Thyroid gland (tissue), 4 donors: ENCODE results near the gene EIF2B1. TPM values are rescaled to one million over a fixed set of nuclear protein-coding genes. Genes with fewer than 3 reads are reported as not detected.

Source experiments
- DNase-seq, 2 donors: peaks; one replicate each; pipeline ENCODE4 v3.0.0-alpha.2; 2019
- H3K27ac ChIP-seq, 3 donors: fragments of 200-600 bp; sonication (generic); 1 replicate in 2 of 3; 2 replicates in 1 of 3; pipeline ENCODE4 v1.5.1; 2016 to 2019; ENCODE audit warnings: mild to moderate bottlenecking in 1 of 3, moderate library complexity in 1 of 3
- H3K27me3 ChIP-seq: fragments of 200-600 bp; sonication (generic); one replicate; pipeline ENCODE4 v1.5.1; 2019
- H3K36me3 ChIP-seq, 2 donors: fragments of 200-600 bp; sonication (generic); one replicate each; pipeline ENCODE4 v1.5.1; 2016 to 2019
- H3K4me1 ChIP-seq, 2 donors: fragments of 200-600 bp; sonication (generic); one replicate each; pipeline ENCODE4 v1.5.1; 2017 to 2019
- H3K4me3 ChIP-seq, 3 donors: fragments of 200-600 bp; sonication (generic); replicated peaks in 1 of 3; 1 replicate in 2 of 3; 2 replicates in 1 of 3; pipeline ENCODE4 v1.5.1; 2016; ENCODE audit warnings: mild to moderate bottlenecking in 1 of 3
- H3K9me3 ChIP-seq: fragments of 200-600 bp; sonication (generic); one replicate; pipeline ENCODE4 v1.5.1; 2017
- POLR2A ChIP-seq, 2 donors: fragments of 450-650 bp; IDR thresholded peaks; one replicate each; pipeline ENCODE4 v1.6.1; 2017; ENCODE audit warnings: antibody characterized with exemption in 2 of 2, mild to moderate bottlenecking in 2 of 2, moderate library complexity in 1 of 2
- WGBS, 2 donors: methylation state at CpG; one replicate each; pipeline ENCODE4 v1.1.5; 2017; 5-methylcytosine and 5-hydroxymethylcytosine counted together
- intact Hi-C: fragments of 100-400 bp; cut with DNase I; formaldehyde crosslinking; loops from one replicate; pipeline ENCODE4 v1.15.1; 2023
- small RNA-seq: library from RNA; depleted of rRNA; stranded (forward); fragments of <200 nt; gene quantifications from one replicate; pipeline ENCODE3, GENCODE V24; 2016
- total RNA-seq, 4 donors: library from RNA; depleted of rRNA; stranded (reverse); fragments of >200 nt; gene quantifications; one replicate each; pipeline ENCODE4 v1.2.3, GENCODE V29; 2016
- TF ChIP-seq, protein P1 (sequence below), 6 experiments: fragments of 200-600 bp in 3 of 6; fragments of 450-650 bp in 3 of 6; sonication (generic) in 3 of 6; IDR thresholded peaks; one replicate each; pipeline ENCODE4 v1.5.1; 2016 to 2019; ENCODE audit warnings: antibody characterized with exemption in 6 of 6, mild to moderate bottlenecking in 2 of 6, inconsistent platforms in 1 of 6, moderate library complexity in 1 of 6

The EIF2B1 gene
- total RNA-seq, 4 donors from 2014 or later: 86.9 to 146 (median 128) TPM

DNA sequence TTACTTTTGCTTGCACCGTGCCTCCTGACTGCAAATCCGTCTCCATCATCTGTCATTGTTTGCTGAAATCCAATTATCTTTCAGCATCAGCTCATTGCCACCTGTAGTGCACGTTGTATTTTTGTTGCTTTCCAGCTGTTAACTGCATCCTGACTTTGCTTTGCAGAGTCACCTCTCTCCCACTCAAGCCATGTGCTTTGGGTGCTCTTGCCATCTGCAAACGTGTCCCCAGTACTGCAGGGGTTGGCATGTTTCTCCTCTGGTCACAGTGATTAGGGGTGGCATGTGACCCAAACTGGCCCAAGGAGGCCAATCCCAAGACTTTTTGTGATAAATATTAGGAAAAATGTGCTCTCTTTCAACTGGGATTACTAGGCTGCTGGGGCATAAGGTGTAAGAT is 59.6 kb downstream of the EIF2B1 start:
- no peak overlapping the region for H3K4me3 ChIP-seq
- no peaks in the 10 kb centered on the region for H3K27me3 ChIP-seq
- no peak for DNase-seq
- intact Hi-C loops: no loop called here
- H3K36me3 ChIP-seq: no peaks in the 10 kb centered on the region
- 30 to 34% methylated on average over 4 of the region's 4 CpGs for WGBS, 2 donors
- TF ChIP-seq, protein P1, sequence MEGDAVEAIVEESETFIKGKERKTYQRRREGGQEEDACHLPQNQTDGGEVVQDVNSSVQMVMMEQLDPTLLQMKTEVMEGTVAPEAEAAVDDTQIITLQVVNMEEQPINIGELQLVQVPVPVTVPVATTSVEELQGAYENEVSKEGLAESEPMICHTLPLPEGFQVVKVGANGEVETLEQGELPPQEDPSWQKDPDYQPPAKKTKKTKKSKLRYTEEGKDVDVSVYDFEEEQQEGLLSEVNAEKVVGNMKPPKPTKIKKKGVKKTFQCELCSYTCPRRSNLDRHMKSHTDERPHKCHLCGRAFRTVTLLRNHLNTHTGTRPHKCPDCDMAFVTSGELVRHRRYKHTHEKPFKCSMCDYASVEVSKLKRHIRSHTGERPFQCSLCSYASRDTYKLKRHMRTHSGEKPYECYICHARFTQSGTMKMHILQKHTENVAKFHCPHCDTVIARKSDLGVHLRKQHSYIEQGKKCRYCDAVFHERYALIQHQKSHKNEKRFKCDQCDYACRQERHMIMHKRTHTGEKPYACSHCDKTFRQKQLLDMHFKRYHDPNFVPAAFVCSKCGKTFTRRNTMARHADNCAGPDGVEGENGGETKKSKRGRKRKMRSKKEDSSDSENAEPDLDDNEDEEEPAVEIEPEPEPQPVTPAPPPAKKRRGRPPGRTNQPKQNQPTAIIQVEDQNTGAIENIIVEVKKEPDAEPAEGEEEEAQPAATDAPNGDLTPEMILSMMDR (IDR thresholded peaks at IDR 0.05): no peak
- no peak for TF ChIP-seq POLR2A (IDR thresholded peaks at IDR 0.05)
- no peaks in the 10 kb centered on the region for H3K4me1 ChIP-seq
- no peaks in the 10 kb centered on the region for H3K9me3 ChIP-seq
- H3K27ac ChIP-seq: no peak overlapping the region

DNA sequence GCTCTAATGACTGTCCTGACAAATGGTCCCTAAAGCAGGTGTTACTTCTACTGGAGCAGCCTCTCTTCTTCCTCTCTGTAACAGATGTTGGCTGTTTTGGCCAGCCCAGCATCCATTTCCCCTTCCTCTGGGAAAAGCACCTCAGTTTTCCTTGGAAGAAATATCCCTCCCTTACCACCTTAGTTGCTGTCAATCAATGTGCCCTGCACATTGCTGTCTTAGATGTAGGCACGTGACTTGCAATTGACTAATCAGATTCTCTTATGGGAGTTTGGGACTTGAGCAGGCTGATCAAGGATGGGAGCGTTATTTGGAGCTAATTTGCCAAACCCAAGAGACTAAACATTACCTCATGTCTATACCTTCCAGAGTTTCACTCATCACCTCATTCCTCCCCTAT is 61.1 kb downstream of the EIF2B1 start:
- Histone ChIP-seq H3K4me1 (no peaks in the 10 kb centered on the region), H3K4me3 (no peak overlapping the region), H3K27ac (no peak overlapping the region), H3K9me3 (no peaks in the 10 kb centered on the region), H3K27me3 (no peaks in the 10 kb centered on the region), H3K36me3 (no peaks in the 10 kb centered on the region)
- TF ChIP-seq, protein P1 (IDR thresholded peaks at IDR 0.05): no peak
- TF ChIP-seq POLR2A (IDR thresholded peaks at IDR 0.05): no peak
- intact Hi-C loops: no loop called here
- DNase-seq: no peak
- 38 to 88% methylated on average over 2 of the region's 2 CpGs for WGBS, 2 donors

DNA sequence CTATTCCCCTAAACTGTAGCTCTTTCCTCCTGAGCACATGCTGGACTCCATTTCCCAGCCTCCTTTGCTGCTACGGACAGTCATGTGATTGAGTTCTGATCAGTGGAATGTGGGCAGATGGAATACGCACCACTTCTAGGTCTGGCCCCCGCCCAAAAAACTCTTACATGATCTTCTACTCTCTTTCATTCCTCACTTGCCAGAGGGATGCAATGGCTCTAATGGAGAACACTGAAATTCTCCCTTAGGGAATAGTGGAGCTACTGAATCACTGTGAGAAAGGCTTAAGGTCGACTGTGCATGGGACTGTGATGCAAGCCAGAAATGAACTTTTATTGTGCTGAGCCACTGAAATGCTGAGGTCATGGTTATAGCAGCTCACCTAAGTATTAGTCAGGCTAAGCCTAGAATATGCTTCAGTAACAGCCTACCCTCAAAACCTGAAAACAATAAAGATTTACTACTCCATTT is 62.1 kb downstream of the EIF2B1 start:
- DNase-seq: peak; percentile 53 to 67
- Histone ChIP-seq H3K4me1 (no peaks in the 10 kb centered on the region), H3K27me3 (no peaks in the 10 kb centered on the region), H3K36me3 (no peaks in the 10 kb centered on the region), H3K9me3 (no peaks in the 10 kb centered on the region), H3K27ac (no peak overlapping the region), H3K4me3 (no peak overlapping the region)
- intact Hi-C loops: no loop called here
- TF ChIP-seq, protein P1 (IDR thresholded peaks at IDR 0.05): no peak
- TF ChIP-seq POLR2A (IDR thresholded peaks at IDR 0.05): no peak
- 38 to 43% methylated on average over 4 of the region's 4 CpGs for WGBS, 2 donors

Small RNA genes within 50 kb of the gene (small RNA-seq; reads per million reads assigned to genes)
- gene SNORA9B: not detected

Other genes starting within 250 kb of the EIF2B1 start
- 10 to 100 TPM; 51.3 to 83.0 (median 67.2) TPM for gene KMT5A, start 249.6 kb downstream of the EIF2B1 start, total RNA-seq
- 10 to 100 TPM; 10.7 to 15.2 (median 12.7) TPM for gene RILPL2, start 197.0 kb downstream of the EIF2B1 start, total RNA-seq
- 10 to 100 TPM; 19.1 to 36.3 (median 21.4) TPM for gene SNRNP35, start 175.5 kb downstream of the EIF2B1 start, total RNA-seq
- gene RILPL1, start 100.0 kb downstream of the EIF2B1 start, total RNA-seq: 10 to 100 TPM; 22.0 to 37.8 (median 31.6) TPM
- gene TMED2, start 49.1 kb downstream of the EIF2B1 start, total RNA-seq: 100 to 1,000 TPM; 213 to 244 (median 220) TPM
- gene DDX55, start 31.6 kb downstream of the EIF2B1 start, total RNA-seq: 10 to 100 TPM; 14.1 to 22.2 (median 17.8) TPM
- gene GTF2H3, start 143 bp upstream of the EIF2B1 start, total RNA-seq: 10 to 100 TPM; 15.9 to 32.4 (median 31.1) TPM
- gene TCTN2, start 37.4 kb upstream of the EIF2B1 start, total RNA-seq: 10 to 100 TPM; 21.3 to 34.5 (median 27.1) TPM
- 10 to 100 TPM; 23.6 to 37.1 (median 28.6) TPM for gene ATP6V0A2, start 78.7 kb upstream of the EIF2B1 start, total RNA-seq
- under 1 TPM in 3 of 4 donors, not detected in 1; 0.10 to 0.33 (median 0.27) TPM for gene DNAH10, start 128.6 kb upstream of the EIF2B1 start, total RNA-seq